ENCODE measurements around the gene LILRB5.

Gene LILRB5

GRCh38 chr19:54262470-54262869, 5.4 kb upstream of the LILRB5 start:
- Histone ChIP-seq H2AFZ (ENCODE audit: low read length) (no peak overlapping the region), H3K9me3 (ENCODE audit: low read length) (no peaks in the 10 kb centered on the region), H3K4me2 (ENCODE audit: low read length) (no peak overlapping the region), H3K4me1 (ENCODE audit: insufficient read depth, low read length, severe bottlenecking) (no peaks in the 10 kb centered on the region), H3K9me2 (ENCODE audit: low read depth, low read length) (no peaks in the 10 kb centered on the region), H4K20me1 (ENCODE audit: insufficient read depth, low read length) (no peaks in the 10 kb centered on the region), H3K36me3 (ENCODE audit: insufficient read depth, low read length) (no peaks in the 10 kb centered on the region), H3K27ac (ENCODE audit: low read depth, low read length, poor library complexity, severe bottlenecking) (no peak overlapping the region), H3K79me2 (ENCODE audit: insufficient read depth, low read length) (no peaks in the 10 kb centered on the region), H3K9ac (ENCODE audit: low read length) (no peak overlapping the region), H3K27me3 (ENCODE audit: insufficient read depth, low read length) (peaks cover 7% of the 10 kb centered on the region; the same call in 1 of the 2 replicates), H3F3A (ENCODE audit: insufficient read depth, low read length) (no peaks in the 10 kb centered on the region), H3K4me3 (ENCODE audit: low read depth, low read length, poor library complexity, severe bottlenecking) (no peak overlapping the region)
- TF ChIP-seq EZH2 (IDR thresholded peaks at IDR 0.05; ENCODE audit: borderline replicate concordance, low read length) (no peak), CTCF (IDR thresholded peaks at IDR 0.05; ENCODE audit: low read length) (no peak)

- Histone ChIP-seq H3K9me3 (ENCODE audit: low read length) (no peaks in the 10 kb centered on the region), H3K4me2 (ENCODE audit: low read length) (no peak overlapping the region), H3K9ac (ENCODE audit: low read length) (no peak overlapping the region), H2AFZ (ENCODE audit: low read length) (no peak overlapping the region), H4K20me1 (ENCODE audit: insufficient read depth, low read length) (no peaks in the 10 kb centered on the region), H3K36me3 (ENCODE audit: insufficient read depth, low read length) (no peaks in the 10 kb centered on the region), H3K4me3 (ENCODE audit: low read depth, low read length, poor library complexity, severe bottlenecking) (no peak overlapping the region), H3K27ac (ENCODE audit: low read depth, low read length, poor library complexity, severe bottlenecking) (no peak overlapping the region), H3K9me2 (ENCODE audit: low read depth, low read length) (no peaks in the 10 kb centered on the region), H3F3A (ENCODE audit: insufficient read depth, low read length) (no peaks in the 10 kb centered on the region), H3K27me3 (ENCODE audit: insufficient read depth, low read length) (peaks cover 7% of the 10 kb centered on the region; the same call in 1 of the 2 replicates), H3K79me2 (ENCODE audit: insufficient read depth, low read length) (no peaks in the 10 kb centered on the region), H3K4me1 (ENCODE audit: insufficient read depth, low read length, severe bottlenecking) (no peaks in the 10 kb centered on the region)
- TF ChIP-seq EZH2 (IDR thresholded peaks at IDR 0.05; ENCODE audit: borderline replicate concordance, low read length), result no peak
- no peak for TF ChIP-seq CTCF (IDR thresholded peaks at IDR 0.05; ENCODE audit: low read length)
Observed at GRCh38 chr19:54262066-54262465, 5.0 kb upstream of the LILRB5 start.

- H4K20me1 ChIP-seq (ENCODE audit: insufficient read depth, low read length), result no peaks in the 10 kb centered on the region
- H3K4me1 ChIP-seq (ENCODE audit: insufficient read depth, low read length, severe bottlenecking), result no peaks in the 10 kb centered on the region
- no peak overlapping the region for H3K9ac ChIP-seq (ENCODE audit: low read length)
- H3K9me3 ChIP-seq (ENCODE audit: low read length), result no peaks in the 10 kb centered on the region
- TF ChIP-seq CTCF (IDR thresholded peaks at IDR 0.05; ENCODE audit: low read length) (no peak), EZH2 (IDR thresholded peaks at IDR 0.05; ENCODE audit: borderline replicate concordance, low read length) (no peak)
- no peak overlapping the region for H3K27ac ChIP-seq (ENCODE audit: low read depth, low read length, poor library complexity, severe bottlenecking)
- no peaks in the 10 kb centered on the region for H3K36me3 ChIP-seq (ENCODE audit: insufficient read depth, low read length)
- H3K9me2 ChIP-seq (ENCODE audit: low read depth, low read length), result no peaks in the 10 kb centered on the region
- H3K4me2 ChIP-seq (ENCODE audit: low read length), result no peak overlapping the region
- H3K27me3 ChIP-seq (ENCODE audit: insufficient read depth, low read length), result peaks cover 17% of the 10 kb centered on the region; the same call in 1 of the 2 replicates
- no peaks in the 10 kb centered on the region for H3F3A ChIP-seq (ENCODE audit: insufficient read depth, low read length)
- no peak overlapping the region for H3K4me3 ChIP-seq (ENCODE audit: low read depth, low read length, poor library complexity, severe bottlenecking)
- H3K79me2 ChIP-seq (ENCODE audit: insufficient read depth, low read length), result no peaks in the 10 kb centered on the region
- no peak overlapping the region for H2AFZ ChIP-seq (ENCODE audit: low read length)
Observed at GRCh38 chr19:54256250-54257115, 590 bp downstream of the LILRB5 start.
